ENCODE data around the gene CFAP57. TPM values are rescaled to one million over a fixed set of nuclear protein-coding genes. Genes with fewer than 3 reads are reported as not detected.

Gene CFAP57
- total RNA-seq, 1 donor: 0.45 TPM

GRCh38 chr1:43250351-43250761 is 78.2 kb downstream of the CFAP57 start:
- H3K4me3 ChIP-seq (ENCODE audit: low read depth, low read length): no peak overlapping the region
- TF ChIP-seq CTCF (IDR thresholded peaks at IDR 0.05; ENCODE audit: insufficient read depth, low read length): no peak
- DNase-seq (ENCODE audit: low read depth): no peak

DNA sequence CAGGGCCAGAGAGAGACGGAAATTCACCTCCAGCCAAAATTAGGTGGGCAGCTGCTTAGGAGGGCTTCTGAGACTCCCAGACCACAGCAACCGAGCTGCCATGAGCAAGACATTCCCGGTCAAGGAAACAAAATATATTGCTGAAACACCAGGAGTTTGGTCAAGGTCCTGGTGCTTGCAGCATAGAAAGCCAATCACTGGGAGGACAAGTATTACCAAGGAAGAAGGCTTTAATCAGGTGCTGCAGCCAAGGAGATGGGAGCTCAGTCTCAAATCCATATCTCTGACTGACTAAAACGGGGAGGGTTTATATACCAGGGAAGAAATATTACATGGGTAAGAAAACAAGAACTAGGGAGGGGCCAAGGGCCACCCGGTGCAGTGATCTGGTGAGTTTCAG is 78.9 kb downstream of the CFAP57 start:
- DNase-seq (ENCODE audit: low read depth): no peak
- no peak for TF ChIP-seq CTCF (IDR thresholded peaks at IDR 0.05; ENCODE audit: insufficient read depth, low read length)
- no peak overlapping the region for H3K4me3 ChIP-seq (ENCODE audit: low read depth, low read length)

DNA sequence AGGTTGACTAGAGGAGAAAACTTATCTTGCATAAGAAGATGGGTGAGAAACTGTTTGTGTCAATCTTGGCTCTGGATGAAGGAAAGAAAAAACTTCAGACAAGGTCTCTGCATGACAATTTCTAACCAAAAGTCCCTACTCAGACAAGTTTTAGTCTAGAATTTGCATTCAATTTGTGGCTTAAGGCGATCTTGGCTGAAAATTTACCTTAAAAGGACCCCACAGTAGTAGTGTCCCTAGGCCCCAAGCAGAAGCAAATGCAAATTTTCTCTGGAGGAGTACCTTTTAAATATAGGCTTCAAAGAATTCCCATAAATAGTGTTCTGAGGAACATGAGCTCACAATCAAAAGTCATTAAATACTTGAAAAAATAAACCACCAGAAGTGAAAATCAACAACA is 80.1 kb downstream of the CFAP57 start:
- no peak for TF ChIP-seq CTCF (IDR thresholded peaks at IDR 0.05; ENCODE audit: insufficient read depth, low read length)
- no peak overlapping the region for H3K4me3 ChIP-seq (ENCODE audit: low read depth, low read length)

DNA sequence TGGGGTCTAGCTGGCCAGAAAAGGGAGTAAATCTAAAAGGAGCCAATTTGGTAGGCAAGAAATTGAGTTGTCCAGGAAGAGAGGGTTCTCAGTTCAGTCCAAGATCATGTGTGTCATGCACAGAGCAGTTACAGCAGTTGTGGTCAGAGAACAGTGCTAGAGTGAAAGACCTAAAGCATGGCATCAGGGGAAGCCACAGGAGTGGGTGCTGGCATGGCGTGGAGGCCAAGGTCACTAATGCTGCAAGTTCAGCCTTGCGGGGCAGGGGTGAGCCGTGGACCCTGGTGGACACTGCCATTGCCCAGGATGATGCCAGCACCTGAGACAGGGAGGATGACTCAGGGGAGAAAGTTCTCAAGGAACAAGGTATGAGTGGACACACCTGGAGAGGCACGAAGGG is 81.0 kb downstream of the CFAP57 start:
- no peak overlapping the region for H3K4me3 ChIP-seq (ENCODE audit: low read depth, low read length)
- no peak for DNase-seq (ENCODE audit: low read depth)
- no peak for TF ChIP-seq CTCF (IDR thresholded peaks at IDR 0.05; ENCODE audit: insufficient read depth, low read length)

More for the DNA sequence above, 80.1 kb downstream of the CFAP57 start:
- no peak for DNase-seq (ENCODE audit: low read depth)

- no peak for DNase-seq (ENCODE audit: low read depth)
- no peak for TF ChIP-seq CTCF (IDR thresholded peaks at IDR 0.05; ENCODE audit: insufficient read depth, low read length)
- no peak overlapping the region for H3K4me3 ChIP-seq (ENCODE audit: low read depth, low read length)
These were observed 81.7 kb downstream of the CFAP57 start for GRCh38 chr1:43253876-43254275.

DNA sequence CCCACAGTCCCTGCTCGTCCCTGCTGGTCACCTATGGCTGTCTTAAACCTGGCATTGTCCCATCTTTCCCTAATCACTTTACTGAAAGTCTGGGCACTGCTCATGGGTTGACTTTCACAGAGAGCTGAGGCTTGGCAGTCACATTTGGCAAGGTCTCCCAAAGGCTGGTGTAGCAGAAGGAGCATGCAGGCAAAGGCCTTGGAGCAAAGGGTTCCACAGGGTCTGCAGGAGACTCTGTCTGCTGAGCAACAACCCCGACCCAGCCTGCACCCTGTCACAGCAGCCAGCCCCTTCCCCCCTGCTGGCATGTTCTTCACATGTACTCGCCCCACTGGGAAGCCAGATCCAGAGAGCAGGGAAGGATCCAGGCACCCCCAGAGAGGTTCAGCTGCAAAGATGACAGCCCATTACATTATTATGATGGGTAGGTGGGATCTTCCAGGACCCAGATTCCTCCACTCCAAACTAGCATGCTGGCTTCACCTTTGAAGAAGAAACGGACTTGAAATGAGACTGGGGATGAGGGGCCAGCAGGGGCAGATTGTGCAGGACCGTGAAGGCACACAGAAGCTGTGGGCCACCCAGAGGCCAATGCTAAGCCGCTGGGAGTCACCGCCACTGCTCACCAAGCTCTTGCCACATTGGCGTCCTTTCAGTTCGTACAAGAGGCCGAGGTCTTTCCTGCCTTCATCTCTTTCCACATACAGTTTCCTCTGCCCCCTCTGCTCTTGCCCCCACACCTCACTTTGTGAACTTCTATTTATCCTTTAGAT is 83.5 kb downstream of the CFAP57 start:
- H3K4me3 ChIP-seq (ENCODE audit: low read depth, low read length): no peak overlapping the region
- no peak for DNase-seq (ENCODE audit: low read depth)
- no peak for TF ChIP-seq CTCF (IDR thresholded peaks at IDR 0.05; ENCODE audit: insufficient read depth, low read length)

Data from fibroblast of the aortic adventitia (primary cell).